Smooth muscle cell (in vitro differentiated cells): ENCODE results near the gene LRMDA. TPM values are rescaled to one million over a fixed set of nuclear protein-coding genes. Genes with fewer than 3 reads are reported as not detected.

Experiments
- DNase-seq: peaks from one replicate; lab custom pipeline; 2025; ENCODE audit not compliant: unreplicated experiment; lab: John Stamatoyannopoulos, UW
- H2AFZ ChIP-seq: fragments of 200-600 bp; sonication (generic); 2 replicates; pipeline ENCODE4 v1.6.0; 2016; ENCODE audit warnings: antibody characterized with exemption, low read depth, mild to moderate bottlenecking
- H3F3A ChIP-seq: fragments of 200-600 bp; sonication (generic); 2 replicates; pipeline ENCODE4 v1.6.0; 2017; ENCODE audit warnings: antibody characterized with exemption, low read depth
- H3K27ac ChIP-seq: fragments of 200-600 bp; sonication (generic); 2 replicates; pipeline ENCODE4 v1.5.1; 2016; ENCODE audit warnings: low read depth, mild to moderate bottlenecking
- H3K27me3 ChIP-seq: fragments of 200-600 bp; sonication (generic); 2 replicates; pipeline ENCODE4 v1.6.1; 2016; ENCODE audit warnings: low read depth, mild to moderate bottlenecking
- H3K36me3 ChIP-seq: fragments of 200-600 bp; sonication (generic); 2 replicates; pipeline ENCODE4 v1.5.1; 2016; ENCODE audit warnings: low read depth
- H3K4me1 ChIP-seq: fragments of 200-600 bp; sonication (generic); 2 replicates; pipeline ENCODE4 v1.5.1; 2016; ENCODE audit warnings: low read depth
- H3K4me2 ChIP-seq: fragments of 200-600 bp; sonication (generic); 2 replicates; pipeline ENCODE4 v1.6.0; 2016; ENCODE audit warnings: mild to moderate bottlenecking
- H3K4me3 ChIP-seq: fragments of 200-600 bp; sonication (generic); 2 replicates; pipeline ENCODE4 v1.5.1; 2016; ENCODE audit warnings: mild to moderate bottlenecking
- H3K79me2 ChIP-seq: fragments of 200-600 bp; sonication (generic); 2 replicates; pipeline ENCODE4 v1.6.0; 2016; ENCODE audit warnings: low read depth, mild to moderate bottlenecking
- H3K9ac ChIP-seq: fragments of 200-600 bp; sonication (generic); 2 replicates; pipeline ENCODE4 v1.6.0; 2016; ENCODE audit warnings: low read depth
- H3K9me3 ChIP-seq: fragments of 200-600 bp; sonication (generic); replicated peaks from 2 replicates; pipeline ENCODE4 v1.5.1; 2016; ENCODE audit warnings: low read depth
- H4K20me1 ChIP-seq: fragments of 200-600 bp; sonication (generic); 2 replicates; pipeline ENCODE4 v1.6.0; 2016; ENCODE audit warnings: low read depth
- WGBS: methylation state at CpG from one replicate; pipeline ENCODE4 v1.1.7; 2016; ENCODE audit warnings: low lambda C conversion rate; 5-methylcytosine and 5-hydroxymethylcytosine counted together
- polyA plus RNA-seq: library from polyadenylated mRNA; unstranded; fragments of >200 nt; fragmentation: Nextera tagmentation; extraction: Ambion mirVana; gene quantifications from 2 replicates; pipeline ENCODE4 v1.2.1, GENCODE V29; 2016
- total RNA-seq: library from RNA; depleted of rRNA; stranded (reverse); fragments of >200 nt; gene quantifications from 2 replicates; pipeline ENCODE4 v1.2.3, GENCODE V29; 2014
- TF ChIP-seq, protein P1 (sequence below): fragments of 200-600 bp; sonication (generic); IDR thresholded peaks from 2 replicates; pipeline ENCODE4 v1.5.1; 2017; ENCODE audit warnings: borderline replicate concordance, mild to moderate bottlenecking, antibody characterized with exemption; ENCODE audit not compliant: insufficient read depth, poor library complexity, severe bottlenecking

Gene LRMDA
- total and polyA plus RNA-seq, 2 experiments from 2014 or later: 1.5 to 1.6 TPM

DNA sequence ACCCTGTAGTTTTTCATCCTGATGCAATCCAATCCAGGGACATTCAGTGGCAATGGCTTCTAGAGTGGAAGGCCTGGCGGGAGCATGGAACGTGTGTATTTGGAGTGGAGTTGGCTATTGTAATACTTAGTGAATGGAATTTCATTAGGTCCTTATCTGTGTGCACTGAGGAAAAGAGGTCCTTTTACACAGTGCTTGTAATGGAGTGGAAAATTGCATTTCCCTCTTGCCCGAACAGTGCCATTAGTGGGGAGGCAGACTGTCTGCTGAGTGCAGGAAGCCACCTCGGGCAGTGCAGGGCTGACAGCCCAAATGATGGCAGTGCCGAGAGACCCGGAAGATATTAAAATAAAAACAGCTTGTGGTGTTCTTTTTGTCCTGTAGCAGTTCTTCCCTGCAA, 786.6 kb downstream of the LRMDA start:
- H3K36me3 ChIP-seq: no peaks in the 10 kb centered on the region
- no peaks in the 10 kb centered on the region for H3K4me1 ChIP-seq
- H3K4me2 ChIP-seq: no peak overlapping the region
- no peaks in the 10 kb centered on the region for H3K27me3 ChIP-seq
- H3K79me2 ChIP-seq: no peaks in the 10 kb centered on the region
- no peak overlapping the region for H3K9ac ChIP-seq
- H3K27ac ChIP-seq: no peak overlapping the region
- TF ChIP-seq, protein P1, sequence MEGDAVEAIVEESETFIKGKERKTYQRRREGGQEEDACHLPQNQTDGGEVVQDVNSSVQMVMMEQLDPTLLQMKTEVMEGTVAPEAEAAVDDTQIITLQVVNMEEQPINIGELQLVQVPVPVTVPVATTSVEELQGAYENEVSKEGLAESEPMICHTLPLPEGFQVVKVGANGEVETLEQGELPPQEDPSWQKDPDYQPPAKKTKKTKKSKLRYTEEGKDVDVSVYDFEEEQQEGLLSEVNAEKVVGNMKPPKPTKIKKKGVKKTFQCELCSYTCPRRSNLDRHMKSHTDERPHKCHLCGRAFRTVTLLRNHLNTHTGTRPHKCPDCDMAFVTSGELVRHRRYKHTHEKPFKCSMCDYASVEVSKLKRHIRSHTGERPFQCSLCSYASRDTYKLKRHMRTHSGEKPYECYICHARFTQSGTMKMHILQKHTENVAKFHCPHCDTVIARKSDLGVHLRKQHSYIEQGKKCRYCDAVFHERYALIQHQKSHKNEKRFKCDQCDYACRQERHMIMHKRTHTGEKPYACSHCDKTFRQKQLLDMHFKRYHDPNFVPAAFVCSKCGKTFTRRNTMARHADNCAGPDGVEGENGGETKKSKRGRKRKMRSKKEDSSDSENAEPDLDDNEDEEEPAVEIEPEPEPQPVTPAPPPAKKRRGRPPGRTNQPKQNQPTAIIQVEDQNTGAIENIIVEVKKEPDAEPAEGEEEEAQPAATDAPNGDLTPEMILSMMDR: no peak
- no peaks in the 10 kb centered on the region for H3F3A ChIP-seq
- no peak overlapping the region for H2AFZ ChIP-seq
- DNase-seq: no peak
- WGBS: 89% methylated on average over 6 of the region's 6 CpGs
- no peak overlapping the region for H3K4me3 ChIP-seq
- no peaks in the 10 kb centered on the region for H4K20me1 ChIP-seq
- H3K9me3 ChIP-seq: no peaks in the 10 kb centered on the region

DNA sequence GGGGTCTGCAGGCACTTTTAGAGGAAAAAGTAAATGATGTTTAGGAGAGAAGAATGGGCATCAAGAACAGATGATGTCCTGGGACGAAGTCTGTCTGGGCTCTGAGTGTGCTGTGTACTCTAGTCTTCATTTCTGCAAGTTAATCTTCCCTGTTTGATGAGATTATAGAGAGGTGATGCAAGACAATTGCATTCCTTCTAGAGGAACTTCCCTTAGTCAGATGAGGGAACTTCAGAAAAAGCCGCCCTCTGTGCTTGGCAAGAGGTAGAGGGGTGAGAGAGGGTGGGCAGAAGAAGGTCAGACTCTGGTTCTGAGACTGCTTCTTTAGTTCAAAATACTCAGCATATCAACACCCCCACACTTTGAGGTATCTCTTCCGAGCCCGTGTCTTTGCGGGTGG, 797.9 kb downstream of the LRMDA start:
- TF ChIP-seq, protein P1: no peak
- no peaks in the 10 kb centered on the region for H3K79me2 ChIP-seq
- DNase-seq: no peak
- H3K9ac ChIP-seq: no peak overlapping the region
- H3F3A ChIP-seq: peaks cover 4% of the 10 kb centered on the region
- H3K4me1 ChIP-seq: peaks cover 16% of the 10 kb centered on the region
- no peaks in the 10 kb centered on the region for H3K9me3 ChIP-seq
- H3K27me3 ChIP-seq: no peaks in the 10 kb centered on the region
- 77% methylated on average over 5 of the region's 5 CpGs for WGBS
- no peaks in the 10 kb centered on the region for H4K20me1 ChIP-seq
- H3K4me2 ChIP-seq: no peak overlapping the region
- H3K27ac ChIP-seq: no peak overlapping the region
- no peak overlapping the region for H2AFZ ChIP-seq
- no peaks in the 10 kb centered on the region for H3K36me3 ChIP-seq
- H3K4me3 ChIP-seq: no peak overlapping the region

DNA sequence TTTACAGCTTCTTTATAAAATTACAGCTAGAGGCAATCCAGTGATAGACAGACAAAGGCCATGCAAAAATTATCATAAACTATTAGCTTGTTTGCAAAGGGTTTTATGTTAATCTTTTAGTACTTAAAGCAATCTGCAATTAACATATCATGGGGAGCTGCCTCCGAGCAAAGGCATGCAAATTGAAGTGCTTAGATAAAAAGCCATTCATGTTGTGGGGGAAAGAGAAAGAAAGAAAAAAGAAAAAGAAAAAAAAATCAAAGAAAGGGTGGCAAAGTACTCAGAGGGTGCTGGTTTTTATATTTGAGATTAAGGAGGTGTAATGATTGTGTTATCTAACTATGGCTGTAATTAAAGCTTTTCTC, 799.5 kb downstream of the LRMDA start:
- H3F3A ChIP-seq: peaks cover 4% of the 10 kb centered on the region
- DNase-seq: no peak
- H3K4me2 ChIP-seq: peak overlapping the region; percentile 68
- H3K79me2 ChIP-seq: no peaks in the 10 kb centered on the region
- peaks cover 16% of the 10 kb centered on the region for H3K4me1 ChIP-seq
- WGBS: 12% methylated on average over 1 of the region's 1 CpG
- no peak overlapping the region for H3K9ac ChIP-seq
- no peaks in the 10 kb centered on the region for H3K27me3 ChIP-seq
- H3K4me3 ChIP-seq: no peak overlapping the region
- TF ChIP-seq, protein P1: no peak
- H3K36me3 ChIP-seq: no peaks in the 10 kb centered on the region
- peak overlapping the region; percentile 47 for H2AFZ ChIP-seq
- H3K27ac ChIP-seq: no peak overlapping the region
- H4K20me1 ChIP-seq: no peaks in the 10 kb centered on the region
- no peaks in the 10 kb centered on the region for H3K9me3 ChIP-seq

DNA sequence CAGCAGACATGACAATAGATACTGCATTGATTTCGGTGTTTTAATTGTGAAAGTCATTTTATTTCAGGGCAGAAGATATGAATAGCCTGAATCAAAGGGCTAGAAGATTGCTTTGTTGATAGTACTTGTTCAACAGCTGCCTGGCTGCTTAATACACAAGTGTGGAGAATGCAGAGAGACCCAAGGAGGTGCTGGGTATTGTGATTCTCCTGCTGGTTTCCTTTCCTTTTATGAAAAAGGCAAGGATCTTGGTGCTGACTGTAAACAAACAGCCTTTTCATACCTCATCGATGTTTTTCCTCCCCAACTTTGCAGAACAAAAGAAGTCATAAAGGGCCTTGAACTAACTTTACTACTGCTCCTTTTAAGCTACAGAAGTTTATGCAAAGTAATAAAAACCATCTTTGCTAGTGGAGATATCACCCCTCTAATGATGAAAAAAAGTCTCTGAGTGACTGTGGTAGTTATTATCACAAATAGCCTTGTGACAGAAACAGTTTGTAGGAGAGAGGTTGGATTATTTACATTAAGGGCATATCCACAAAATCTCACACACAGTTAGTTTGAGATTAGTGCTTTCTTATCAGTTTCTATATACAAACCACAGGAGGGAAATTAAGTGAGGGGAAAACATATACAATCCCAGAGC, 800.0 kb downstream of the LRMDA start:
- DNase-seq: no peak
- H3K27ac ChIP-seq: no peak overlapping the region
- H2AFZ ChIP-seq: peak overlapping the region; percentile 47

More for the DNA sequence above, 800.0 kb downstream of the LRMDA start:
- 6% methylated on average over 2 of the region's 2 CpGs for WGBS
- H3K4me3 ChIP-seq: no peak overlapping the region
- TF ChIP-seq, protein P1: no peak
- H3K9ac ChIP-seq: no peak overlapping the region
- no peaks in the 10 kb centered on the region for H3K79me2 ChIP-seq
- H3K27me3 ChIP-seq: no peaks in the 10 kb centered on the region
- H4K20me1 ChIP-seq: no peaks in the 10 kb centered on the region
- no peaks in the 10 kb centered on the region for H3K9me3 ChIP-seq
- H3K36me3 ChIP-seq: no peaks in the 10 kb centered on the region
- peak overlapping the region; percentile 68 for H3K4me2 ChIP-seq
- peaks cover 4% of the 10 kb centered on the region for H3F3A ChIP-seq
- H3K4me1 ChIP-seq: peaks cover 16% of the 10 kb centered on the region
